Activated CD4-positive, alpha-beta memory T cell treated with anti-CD3 and anti-CD28 coated beads for 36 hours (primary cell): ENCODE measurements around the gene TRIM7. TPM values are rescaled to one million over a fixed set of nuclear protein-coding genes. Genes with fewer than 3 reads are reported as not detected.
"Not testable (repeated sequence)": the region's sequence is repeated elsewhere in the genome, so short reads cannot be mapped to it uniquely, and the experiment has no call there.

Source experiments
- CTCF ChIA-PET: fragments of 350-600 bp; sonication (Branson Sonifier 250); formaldehyde crosslinking; loops from one replicate; lab custom pipeline; 2021; ENCODE audit warnings: antibody characterized with exemption, inconsistent platforms; lab: Charles Lee
- POLR2A ChIA-PET: fragments of 350-600 bp; sonication (Branson Sonifier 250); formaldehyde crosslinking; loops from one replicate; lab custom pipeline; 2021; ENCODE audit warnings: antibody characterized with exemption; lab: Charles Lee
- DNase-seq: peaks from one replicate; pipeline ENCODE4 v3.0.0-alpha.2; 2020
- H3K27ac Mint-ChIP-seq: one replicate; pipeline ENCODE4 v1.8.0; 2021; ENCODE audit warnings: mixed read lengths
- H3K27me3 Mint-ChIP-seq: one replicate; pipeline ENCODE4 v1.8.0; 2021; ENCODE audit warnings: mixed read lengths
- H3K36me3 Mint-ChIP-seq: one replicate; pipeline ENCODE4 v1.8.0; 2021; ENCODE audit warnings: mixed read lengths
- H3K4me1 Mint-ChIP-seq: one replicate; pipeline ENCODE4 v1.8.0; 2021; ENCODE audit warnings: low read depth, mixed read lengths
- H3K4me3 Mint-ChIP-seq: one replicate; pipeline ENCODE4 v1.8.0; 2021; ENCODE audit warnings: mild to moderate bottlenecking, mixed read lengths
- H3K9me3 Mint-ChIP-seq: one replicate; pipeline ENCODE4 v1.8.0; 2021; ENCODE audit warnings: mixed read lengths
- intact Hi-C: fragments of 100-400 bp; cut with micrococcal nuclease; formaldehyde crosslinking; loops from one replicate; pipeline ENCODE4 v1.15.1; 2023
- total RNA-seq, 2 experiments: library from RNA; stranded (reverse); gene quantifications; one replicate each; pipeline ENCODE4 v1.2.3, GENCODE V29; 2021

The TRIM7 gene
- total RNA-seq, 2 experiments from 2014 or later = 2.9 to 3.5 TPM

GRCh38 chr5:181167814-181168488 lies 37.0 kb downstream of the TRIM7 start:
- Mint-ChIP-seq H3K36me3 (peaks cover 2% of the 10 kb centered on the region), H3K4me1 (peaks cover 57% of the 10 kb centered on the region), H3K4me3 (no peak overlapping the region), H3K27ac (no peak overlapping the region), H3K9me3 (no peaks in the 10 kb centered on the region), H3K27me3 (peaks cover 71% of the 10 kb centered on the region)
- peak; percentile 54 for DNase-seq
- POLR2A ChIA-PET = no interaction called here
- intact Hi-C loops = loop anchor here (2.0 kb wide), 1 partner anchor 15 kb away; no protein-coding TSS in a partner anchor
- CTCF ChIA-PET = interaction anchor here (0.8 to 1.8 kb wide), 4 partner anchors 11 to 39 kb away, joined by 3 to 9 read pairs (median 3); no protein-coding TSS in a partner anchor

GRCh38 chr5:181166812-181167733 lies 37.9 kb downstream of the TRIM7 start:
- ChIA-PET POLR2A (no interaction called here), CTCF (interaction anchor here (1.5 to 1.8 kb wide), 2 partner anchors 22 to 40 kb away, joined by 3 to 9 read pairs; no protein-coding TSS in a partner anchor)
- Mint-ChIP-seq H3K4me1 (peaks cover 53% of the 10 kb centered on the region), H3K9me3 (no peaks in the 10 kb centered on the region), H3K36me3 (peaks cover 2% of the 10 kb centered on the region), H3K4me3 (no peak overlapping the region), H3K27ac (peak overlapping the region; percentile 3), H3K27me3 (peaks cover 69% of the 10 kb centered on the region)
- no peak for DNase-seq
- intact Hi-C loops = no loop called here

- Mint-ChIP-seq H3K4me3 (peak overlapping the region; percentile 55), H3K36me3 (peaks cover 2% of the 10 kb centered on the region), H3K4me1 (peaks cover 58% of the 10 kb centered on the region), H3K27ac (peak overlapping the region; percentile 44), H3K9me3 (no peaks in the 10 kb centered on the region), H3K27me3 (peaks cover 48% of the 10 kb centered on the region)
- CTCF ChIA-PET = no interaction called here
- POLR2A ChIA-PET = no interaction called here
- no peak for DNase-seq
- intact Hi-C loops = no loop called here
Measured at GRCh38 chr5:181164076-181164952, 40.7 kb downstream of the TRIM7 start.

- no peak for DNase-seq
- peak overlapping the region; percentile 55 for H3K4me3 Mint-ChIP-seq
- peak overlapping the region; percentile 44 for H3K27ac Mint-ChIP-seq
- peaks cover 53% of the 10 kb centered on the region for H3K4me1 Mint-ChIP-seq
- CTCF ChIA-PET = interaction anchor here (0.9 kb wide), 1 partner anchor 21 kb away, joined by 3 read pairs; no protein-coding TSS in a partner anchor
- H3K36me3 Mint-ChIP-seq = peaks cover 2% of the 10 kb centered on the region
- H3K9me3 Mint-ChIP-seq = no peaks in the 10 kb centered on the region
- POLR2A ChIA-PET = no interaction called here
- peaks cover 43% of the 10 kb centered on the region for H3K27me3 Mint-ChIP-seq
- intact Hi-C loops = no loop called here
Measured at GRCh38 chr5:181163487-181164075, 41.4 kb downstream of the TRIM7 start.

GRCh38 chr5:181161534-181162175 lies 43.3 kb downstream of the TRIM7 start:
- CTCF ChIA-PET = interaction anchor here (1.0 kb wide), 1 partner anchor 23 kb away, joined by 4 read pairs; no protein-coding TSS in a partner anchor

GRCh38 chr5:181160755-181161533 lies 44.1 kb downstream of the TRIM7 start:
- peaks cover 34% of the 10 kb centered on the region for H3K4me1 Mint-ChIP-seq
- intact Hi-C loops = loop anchor here (1.0 to 2.0 kb wide), 6 partner anchors 28 to 352 kb away; partner anchors contain the start of gene TRIM41

More at GRCh38 chr5:181161534-181162175, 43.3 kb downstream of the TRIM7 start:
- H3K36me3 Mint-ChIP-seq = peaks cover 2% of the 10 kb centered on the region
- H3K9me3 Mint-ChIP-seq = no peaks in the 10 kb centered on the region
- peak overlapping the region; percentile 75 for H3K4me3 Mint-ChIP-seq
- DNase-seq = no peak
- H3K4me1 Mint-ChIP-seq = peaks cover 39% of the 10 kb centered on the region
- POLR2A ChIA-PET = interaction anchor here (1.4 kb wide), 1 partner anchor 27 kb away, joined by 4 read pairs; no protein-coding TSS in a partner anchor
- intact Hi-C loops = loop anchor here (2.0 kb wide), 3 partner anchors 27 to 353 kb away; no protein-coding TSS in a partner anchor
- H3K27me3 Mint-ChIP-seq = peaks cover 28% of the 10 kb centered on the region
- H3K27ac Mint-ChIP-seq = peak overlapping the region; percentile 89

GRCh38 chr5:181160152-181160754 lies 44.7 kb downstream of the TRIM7 start:
- H3K9me3 Mint-ChIP-seq = no peaks in the 10 kb centered on the region
- H3K4me1 Mint-ChIP-seq = peaks cover 32% of the 10 kb centered on the region
- peak; percentile 92 for DNase-seq
- peak overlapping the region; percentile 88 for H3K27ac Mint-ChIP-seq
- intact Hi-C loops = loop anchor here (1.0 to 2.0 kb wide), 6 partner anchors 29 to 351 kb away; partner anchors contain the start of gene TRIM41
- H3K4me3 Mint-ChIP-seq = peak overlapping the region; percentile 57
- ChIA-PET CTCF (interaction anchor here (1.0 to 2.0 kb wide), 4 partner anchors 12 to 47 kb away, joined by 3 to 7 read pairs (median 4); no protein-coding TSS in a partner anchor), POLR2A (interaction anchor here (0.8 kb wide), 1 partner anchor 101 kb away, joined by 3 read pairs; the partner anchor contains the start of gene TRIM52)
- H3K36me3 Mint-ChIP-seq = no peaks in the 10 kb centered on the region
- H3K27me3 Mint-ChIP-seq = peaks cover 20% of the 10 kb centered on the region

More at GRCh38 chr5:181160755-181161533, 44.1 kb downstream of the TRIM7 start:
- H3K4me3 Mint-ChIP-seq = peak overlapping the region; percentile 75
- POLR2A ChIA-PET = interaction anchor here (1.4 kb wide), 1 partner anchor 28 kb away, joined by 4 read pairs; no protein-coding TSS in a partner anchor
- H3K27me3 Mint-ChIP-seq = peaks cover 26% of the 10 kb centered on the region
- H3K36me3 Mint-ChIP-seq, H3K9me3 Mint-ChIP-seq: not testable (repeated sequence)
- DNase-seq = peak; percentile 77
- H3K27ac Mint-ChIP-seq = peak overlapping the region; percentile 89
- CTCF ChIA-PET = interaction anchor here (1.0 to 1.1 kb wide), 3 partner anchors 24 to 29 kb away, joined by 4 to 5 read pairs (median 4); no protein-coding TSS in a partner anchor

- DNase-seq = peak; percentile 96
- ChIA-PET CTCF (interaction anchor here (0.7 to 2.0 kb wide), 5 partner anchors 9 to 48 kb away, joined by 3 to 7 read pairs (median 4); no protein-coding TSS in a partner anchor), POLR2A (interaction anchor here (0.8 kb wide), 1 partner anchor 101 kb away, joined by 3 read pairs; the partner anchor contains the start of gene TRIM52)
- Mint-ChIP-seq H3K4me1 (peaks cover 33% of the 10 kb centered on the region), H3K4me3 (peak overlapping the region; percentile 57), H3K27ac (peak overlapping the region; percentile 88), H3K36me3 (no peaks in the 10 kb centered on the region), H3K27me3 (peaks cover 18% of the 10 kb centered on the region), H3K9me3 (no peaks in the 10 kb centered on the region)
- intact Hi-C loops = loop anchor here (1.0 to 2.0 kb wide), 7 partner anchors 14 to 351 kb away; partner anchors contain the start of gene TRIM41
Measured at GRCh38 chr5:181159286-181160151, 45.5 kb downstream of the TRIM7 start.
